GM18909 (cell line): ENCODE measurements around the gene HAND1.

Source experiments
- ATAC-seq: cut with Tn5 transposase; IDR thresholded peaks from one replicate; pipeline ENCODE4 v1.9.1; 2021; ENCODE audit warnings: mild to moderate bottlenecking; ENCODE audit not compliant: unreplicated experiment, poor library complexity

The HAND1 gene

GRCh38 chr5:154464438-154464837, 13.6 kb downstream of the HAND1 start:
- no peak for ATAC-seq

DNA sequence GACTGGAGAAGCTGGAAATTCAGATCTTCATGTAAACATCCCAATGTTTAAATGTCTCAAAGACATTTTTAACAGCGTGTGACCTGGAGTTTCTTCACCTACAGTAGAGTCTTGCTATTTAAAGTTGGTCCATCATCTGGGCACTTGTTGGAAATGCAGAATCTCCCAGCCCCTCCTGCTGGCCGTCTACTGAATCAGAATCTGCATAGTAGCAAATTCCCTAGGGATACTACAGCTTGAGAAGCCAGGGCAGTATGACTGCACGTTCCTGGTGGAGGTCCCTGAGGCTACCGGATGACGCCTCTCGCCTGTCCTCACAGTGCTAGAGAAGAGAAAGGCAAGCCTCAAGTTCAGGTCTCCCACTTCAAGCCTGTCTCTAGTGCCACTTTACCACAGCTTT, 16.5 kb downstream of the HAND1 start:
- no peak for ATAC-seq

- ATAC-seq, result no peak
These were observed 17.9 kb downstream of the HAND1 start for GRCh38 chr5:154460172-154460571.

DNA sequence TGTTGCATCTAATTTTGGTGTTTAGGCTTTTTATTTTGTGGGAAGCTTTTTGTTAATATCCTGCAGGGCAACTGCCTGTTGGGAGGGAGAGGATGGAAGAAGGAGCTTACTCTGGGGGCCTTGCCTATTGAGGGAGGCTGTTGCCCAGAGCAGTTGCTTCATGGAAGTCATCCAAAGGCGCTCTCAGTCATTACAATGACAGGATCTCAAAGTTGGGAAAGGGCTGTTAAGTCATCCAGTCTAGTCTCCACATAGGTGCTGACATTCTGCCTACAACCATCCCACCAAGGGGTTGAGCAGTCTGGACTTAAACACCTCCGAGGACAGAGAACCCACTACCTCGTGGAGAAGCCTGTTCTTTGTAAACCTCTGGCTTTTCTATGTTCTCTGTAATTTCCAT, 19.0 kb downstream of the HAND1 start:
- ATAC-seq, result no peak

DNA sequence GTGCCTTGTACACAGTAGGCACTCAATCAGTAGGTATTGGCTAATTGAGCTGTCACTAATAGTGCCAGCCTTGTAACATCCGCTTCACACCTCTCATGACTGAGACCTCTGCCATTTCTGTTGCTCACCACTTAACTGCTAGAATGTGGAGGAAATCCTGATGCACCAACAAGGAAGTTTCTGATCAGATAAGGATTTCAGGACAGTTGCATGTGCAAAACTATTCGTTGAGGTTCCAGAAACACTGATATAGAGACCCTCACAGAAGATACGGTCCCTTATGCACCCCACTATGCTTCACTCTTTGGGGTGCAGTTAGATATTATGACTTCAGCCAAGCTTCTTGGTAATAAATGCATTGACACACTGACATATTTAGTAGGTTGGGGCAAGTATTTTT, 21.5 kb downstream of the HAND1 start:
- ATAC-seq, result no peak

DNA sequence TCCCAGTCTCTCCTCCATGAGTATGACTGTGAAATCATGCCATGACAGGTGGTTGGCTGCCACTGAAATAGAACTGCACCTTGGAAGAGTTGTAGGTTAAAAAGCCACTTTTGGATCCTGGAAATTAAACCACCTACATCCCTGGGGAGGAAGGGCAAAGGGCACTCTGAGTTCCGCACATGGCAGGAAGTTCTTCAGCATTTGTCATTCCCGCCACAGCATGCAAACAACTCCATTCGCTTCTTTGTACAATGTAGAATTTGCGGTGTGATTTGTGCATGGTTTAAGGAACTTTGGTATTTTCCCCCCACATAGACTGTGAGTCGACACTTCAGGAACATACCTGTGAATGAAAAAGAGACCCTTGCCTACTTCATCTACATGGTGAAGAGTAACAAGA, 22.4 kb downstream of the HAND1 start:
- ATAC-seq, result no peak

GRCh38 chr5:154451957-154452356, 26.1 kb downstream of the HAND1 start:
- no peak for ATAC-seq

DNA sequence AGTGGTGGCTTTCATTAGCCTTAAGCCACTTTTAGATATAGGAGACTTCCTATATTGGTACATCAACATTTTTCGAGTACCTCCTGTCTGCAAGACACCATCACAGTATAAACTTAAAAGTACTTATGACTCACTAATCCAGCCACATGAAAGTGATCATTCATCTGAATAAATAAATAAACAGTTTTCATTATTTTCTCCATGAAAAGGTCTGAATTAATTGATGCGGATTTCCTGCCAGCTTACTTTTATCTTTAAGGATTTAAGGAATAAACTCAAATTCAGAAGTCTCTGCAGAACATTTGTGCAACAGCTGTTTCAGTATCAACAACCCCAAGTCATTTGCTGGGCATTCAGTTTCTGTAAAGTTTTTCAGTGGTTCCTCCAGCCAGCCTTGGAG, 28.2 kb downstream of the HAND1 start:
- ATAC-seq, result no peak

DNA sequence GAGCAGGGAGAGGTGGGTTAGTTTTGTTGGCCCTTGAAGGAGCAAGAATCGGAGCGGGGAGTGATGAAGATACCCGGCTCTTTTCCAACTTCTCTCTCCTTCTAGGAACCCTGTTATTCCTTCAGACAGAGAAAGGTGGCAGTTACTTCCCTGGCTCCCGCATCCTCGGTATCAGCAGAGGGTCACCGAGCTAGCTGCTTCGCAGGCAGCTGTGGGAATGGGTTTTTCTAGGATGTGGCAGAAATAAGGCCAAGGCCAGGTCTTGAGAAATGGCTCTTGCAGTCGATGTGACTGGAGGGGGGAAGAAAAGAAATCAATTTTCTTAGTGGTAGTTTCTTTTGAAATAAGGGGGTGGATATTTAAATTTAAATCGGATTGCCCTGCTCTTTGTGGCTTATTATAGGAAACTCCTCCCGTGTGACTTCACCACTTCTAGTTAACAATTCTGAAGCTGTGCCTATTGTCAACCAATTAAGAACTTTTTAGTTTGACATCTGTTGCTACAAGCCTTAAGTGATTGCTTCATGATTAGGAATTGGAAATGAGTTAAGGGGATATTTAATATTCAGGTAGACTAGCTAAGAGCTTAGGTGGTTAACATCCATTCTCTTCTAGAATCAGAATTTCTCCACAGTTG, 30.8 kb downstream of the HAND1 start:
- ATAC-seq, result no peak

DNA sequence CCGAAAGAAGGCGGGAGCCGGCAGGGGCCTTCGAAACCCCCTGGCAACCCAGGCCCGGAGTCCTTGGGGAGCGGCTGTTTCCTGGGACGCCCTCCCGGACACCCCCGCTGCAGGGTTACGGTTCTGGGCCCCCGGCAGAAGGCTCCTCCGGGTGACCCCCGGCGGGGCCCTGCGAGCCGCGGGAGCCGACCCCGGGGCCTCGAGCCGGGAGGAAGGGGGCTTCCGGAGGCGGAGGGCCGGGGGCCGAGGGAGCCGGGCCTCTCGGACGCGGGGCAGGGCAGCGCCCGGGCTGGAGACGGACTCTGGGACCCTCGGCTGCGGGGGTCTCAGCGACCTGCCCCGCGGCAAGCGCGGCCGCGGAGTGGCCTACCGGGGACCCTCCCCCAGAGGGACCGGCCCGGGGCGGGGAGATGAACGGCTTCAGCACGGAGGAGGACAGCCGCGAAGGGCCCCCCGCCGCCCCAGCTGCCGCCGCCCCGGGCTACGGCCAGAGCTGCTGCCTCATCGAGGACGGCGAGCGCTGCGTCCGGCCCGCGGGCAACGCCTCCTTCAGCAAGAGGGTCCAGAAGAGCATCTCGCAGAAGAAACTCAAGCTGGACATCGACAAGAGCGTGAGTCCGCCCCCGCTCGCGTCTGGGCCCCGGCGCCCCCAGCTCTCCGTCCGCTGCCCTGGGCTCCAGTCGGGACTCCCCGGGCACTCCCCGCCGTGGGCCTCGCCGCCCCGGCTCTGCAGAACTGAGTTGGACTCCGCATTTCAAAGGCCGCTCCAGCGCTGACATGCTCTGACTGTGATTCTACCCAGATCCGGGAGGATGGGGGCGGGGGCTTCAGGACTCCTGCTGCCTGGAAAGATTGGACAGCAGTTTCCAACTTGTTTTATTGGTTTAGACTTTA, 31.6 kb downstream of the HAND1 start:
- peak; percentile 27 for ATAC-seq

DNA sequence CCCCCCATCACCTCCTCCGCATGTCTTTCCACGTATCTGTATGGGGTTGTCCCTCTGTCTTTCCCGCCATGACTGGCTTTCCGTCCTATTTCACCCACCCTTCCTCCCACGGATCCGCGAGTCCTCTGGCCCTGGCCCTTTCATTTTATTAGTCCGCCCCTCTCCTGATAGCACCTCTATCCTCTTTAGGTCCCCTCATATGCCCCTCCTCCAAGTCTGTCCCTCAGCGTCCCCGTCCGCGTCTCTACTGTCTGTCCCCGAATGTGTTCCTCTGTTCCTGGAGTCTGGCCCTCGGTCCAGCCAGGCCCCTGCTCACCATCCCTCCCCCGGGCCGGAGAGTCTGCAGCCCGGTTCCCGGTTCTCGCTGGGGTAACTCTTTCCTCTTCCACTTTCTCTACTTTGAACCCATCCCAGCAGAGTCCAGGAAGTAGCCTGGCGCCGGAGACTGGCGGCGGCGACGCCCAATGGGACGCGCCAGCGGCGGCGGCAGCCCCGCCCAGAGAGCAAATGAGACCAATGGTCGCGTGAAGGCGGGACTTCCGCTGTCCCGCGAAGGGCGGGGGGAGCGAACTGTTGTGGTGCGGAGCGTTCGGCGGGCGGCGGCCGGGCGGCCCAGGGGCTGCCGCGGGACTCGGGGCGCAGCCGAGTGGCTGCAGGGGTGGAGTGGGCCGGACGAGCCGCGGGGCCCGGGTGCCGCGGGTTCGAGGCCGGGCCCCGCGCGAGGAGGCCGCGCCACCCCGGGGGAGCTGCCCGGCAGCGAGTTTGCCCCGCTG, 32.4 kb downstream of the HAND1 start, which contains the start of gene SAP30L:
Gene SAP30L (plus strand): TSS at position 576 of the 773 bp plus-strand sequence. CDS start 608 bp downstream, outside the sequence.
- ATAC-seq, result peak; percentile 95

DNA sequence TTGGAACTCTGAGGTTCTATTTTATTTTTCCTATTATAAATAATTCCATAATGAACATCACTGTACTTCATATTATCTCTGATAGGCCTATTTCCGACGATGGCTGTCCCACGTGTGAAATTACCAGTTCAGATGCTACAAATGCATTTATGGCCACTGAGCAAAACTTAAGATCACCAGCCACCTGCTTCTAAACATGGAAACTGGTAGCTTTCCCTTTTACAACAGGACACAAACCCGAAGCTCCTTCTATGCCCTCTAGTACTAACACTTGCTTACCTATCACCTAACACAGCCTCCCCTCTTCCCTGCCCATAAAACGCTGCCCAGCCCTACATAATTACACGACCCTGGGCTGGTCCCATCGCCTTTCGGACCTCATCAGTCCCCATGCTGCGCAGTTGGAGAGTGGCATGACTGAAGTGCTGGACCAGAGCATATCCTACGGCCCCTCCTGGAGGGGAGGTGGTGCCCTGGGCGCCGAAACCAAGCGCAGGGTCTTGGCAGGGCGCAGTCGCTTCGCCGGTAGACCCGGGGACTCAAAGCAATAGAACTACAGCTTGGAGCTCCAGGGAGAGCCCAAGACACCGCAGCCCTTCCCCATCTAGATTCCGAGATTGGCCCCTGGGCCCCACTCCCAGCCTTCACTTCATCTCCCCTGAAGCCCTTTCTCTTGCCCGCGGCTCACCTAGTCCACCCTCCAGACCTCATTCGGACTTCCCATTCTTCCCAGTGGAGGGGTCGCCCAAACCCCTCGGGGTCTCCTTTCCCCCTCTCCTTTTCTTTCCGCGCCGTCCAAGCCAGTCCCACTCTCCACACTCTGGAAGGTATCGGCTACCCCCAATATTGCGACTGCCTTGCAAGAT, 33.2 kb downstream of the HAND1 start:
- peak; percentile 19 for ATAC-seq

DNA sequence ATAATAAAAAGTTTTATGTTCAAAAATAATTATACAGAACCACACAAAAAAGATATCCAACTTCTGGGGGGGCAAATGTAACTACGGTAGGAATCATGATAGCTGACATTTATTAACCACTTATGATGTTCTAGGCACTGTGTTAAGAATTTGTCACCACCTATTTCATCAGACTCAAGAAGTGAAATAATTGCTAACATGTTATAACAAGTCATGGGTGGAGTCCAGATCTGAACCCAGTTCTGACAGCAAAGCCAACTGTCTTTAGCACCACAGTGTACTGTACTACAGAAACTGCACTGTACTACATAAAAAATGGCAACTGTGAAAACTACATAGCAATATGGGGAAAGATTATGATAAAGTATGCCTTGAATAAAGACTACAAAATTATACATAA, 35.2 kb downstream of the HAND1 start:
- no peak for ATAC-seq

DNA sequence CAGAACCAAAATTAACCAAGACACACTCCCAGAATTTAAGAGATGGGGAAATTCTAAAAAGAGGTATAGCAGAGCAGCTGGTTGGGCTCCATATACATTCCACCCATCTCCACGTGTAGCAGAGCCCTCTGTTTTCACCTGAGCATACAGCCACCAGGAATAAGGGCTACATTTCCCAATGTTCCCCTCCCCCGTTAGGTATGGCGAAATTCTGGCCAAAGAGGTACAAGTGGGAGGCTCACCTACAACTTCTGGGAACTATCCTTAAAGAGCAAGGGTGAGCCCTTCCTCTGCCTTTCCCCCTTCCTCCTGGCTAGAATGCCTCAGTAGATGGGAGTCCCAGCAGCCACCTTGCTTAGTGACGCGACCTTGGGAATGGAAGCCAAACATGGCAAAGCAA, 37.5 kb downstream of the HAND1 start:
- no peak for ATAC-seq

DNA sequence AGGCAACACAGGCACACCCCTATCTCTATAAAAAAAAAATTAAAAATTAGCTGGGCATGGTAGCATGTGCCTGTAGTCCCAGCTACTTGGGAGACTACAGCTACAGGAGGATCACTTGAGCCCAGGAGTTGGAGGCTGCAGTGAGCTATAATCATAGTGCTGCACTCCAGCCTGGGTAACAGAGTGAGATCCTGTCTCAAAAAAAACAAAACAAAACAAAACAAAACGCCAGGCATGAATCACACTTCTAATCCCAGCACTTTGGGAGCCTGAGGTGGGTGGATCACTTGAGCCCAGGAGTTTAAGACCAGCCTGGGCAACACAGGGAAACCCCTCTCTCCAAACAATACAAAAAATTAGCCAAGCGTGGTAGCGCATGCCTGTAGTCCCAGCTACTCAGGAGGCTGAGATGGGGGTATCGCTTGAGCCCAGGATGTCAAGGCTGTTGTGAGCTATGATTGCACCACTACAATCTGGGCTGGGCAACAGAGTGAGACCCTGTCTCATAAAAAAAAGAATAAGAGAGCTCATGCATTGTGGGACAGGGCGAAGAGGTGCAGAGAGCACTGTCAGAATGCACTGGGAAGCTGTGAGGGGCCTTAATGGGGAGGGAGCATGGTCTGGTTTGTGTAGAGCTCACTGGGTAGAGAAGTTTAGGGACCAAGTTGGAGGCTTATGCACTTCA, 40.6 kb downstream of the HAND1 start:
- ATAC-seq, result no peak

GRCh38 chr5:154435226-154435625, 42.8 kb downstream of the HAND1 start:
- ATAC-seq, result no peak

- no peak for ATAC-seq
These were observed 46.9 kb downstream of the HAND1 start for GRCh38 chr5:154430961-154431630.

GRCh38 chr5:154430466-154430865, 47.6 kb downstream of the HAND1 start:
- ATAC-seq, result no peak

- ATAC-seq, result no peak
These were observed 48.7 kb downstream of the HAND1 start for GRCh38 chr5:154429341-154429740.
